Subcutaneous abdominal adipose tissue (tissue), 5 donors: ENCODE data around the gene FETUB.
"Not testable (repeated sequence)": the region's sequence is repeated elsewhere in the genome, so short reads cannot be mapped to it uniquely, and the experiment has no call there.

Experiments used
- H3K27ac ChIP-seq: one replicate; pipeline ENCODE4 v1.7.0; 2013; ENCODE audit warnings: low read depth, mild to moderate bottlenecking, inconsistent platforms, low read length, moderate library complexity
- H3K27me3 ChIP-seq, 5 donors: one replicate each; pipeline ENCODE4 v1.7.0; 2013; ENCODE audit warnings: low read length in 5 of 5, inconsistent platforms in 1 of 5; ENCODE audit not compliant: control insufficient read depth in 5 of 5, insufficient read depth in 4 of 5
- H3K36me3 ChIP-seq, 5 donors: one replicate each; pipeline ENCODE4 v1.7.0; 2013; ENCODE audit warnings: low read length in 5 of 5; ENCODE audit not compliant: control insufficient read depth in 5 of 5, insufficient read depth in 5 of 5
- H3K4me1 ChIP-seq, 5 donors: one replicate each; pipeline ENCODE4 v1.7.0; 2013; ENCODE audit warnings: low read length in 5 of 5, mild to moderate bottlenecking in 3 of 5, moderate library complexity in 1 of 5; ENCODE audit not compliant: control insufficient read depth in 5 of 5, insufficient read depth in 5 of 5
- H3K4me3 ChIP-seq, 5 donors: one replicate each; pipeline ENCODE4 v1.7.0; 2013; ENCODE audit warnings: low read length in 5 of 5, low read depth in 1 of 5
- H3K9ac ChIP-seq, 5 donors: one replicate each; pipeline ENCODE4 v1.7.0; 2013; ENCODE audit warnings: low read length in 5 of 5, mild to moderate bottlenecking in 4 of 5, moderate library complexity in 3 of 5
- H3K9me3 ChIP-seq, 5 donors: one replicate each; pipeline ENCODE4 v1.7.0; 2013; ENCODE audit warnings: low read length in 5 of 5; ENCODE audit not compliant: control insufficient read depth in 5 of 5
- donor health status: healthy.
- donor health status: healthy.
- donor health status: healthy.
- donor health status: healthy.
- donor health status: healthy.

FETUB gene

DNA sequence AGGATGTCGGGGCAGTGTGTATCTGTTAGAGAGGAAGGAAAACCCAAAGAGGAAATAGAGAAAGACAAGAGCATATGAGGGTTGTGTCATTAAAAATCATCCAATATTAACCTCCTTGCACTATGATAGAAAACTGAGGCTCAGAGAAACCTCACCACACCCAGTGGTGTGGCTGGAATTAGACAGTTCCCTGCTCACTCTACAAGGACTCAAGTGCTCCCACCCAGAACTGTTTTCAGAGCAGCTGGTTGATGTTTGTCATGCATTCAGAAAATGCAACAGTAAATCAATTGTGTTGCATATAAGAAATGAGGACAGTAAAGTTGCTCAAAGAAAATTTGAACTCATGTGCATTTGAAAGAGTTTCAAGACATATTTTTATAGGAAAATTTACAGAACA is 50.1 kb downstream of the FETUB start:
- not testable (repeated sequence) for H3K36me3 ChIP-seq, H3K27me3 ChIP-seq, H3K27ac ChIP-seq, H3K4me3 ChIP-seq, H3K9ac ChIP-seq, H3K4me1 ChIP-seq, H3K9me3 ChIP-seq

GRCh38 chr3:186691676-186692075 is 51.5 kb downstream of the FETUB start:
- Histone ChIP-seq H3K9me3 (no peaks in the 10 kb centered on the region), H3K9ac (no peak overlapping the region), H3K27me3 (peaks cover 0 to 5% (median 4%) of the 10 kb centered on the region in 5 donors), H3K4me1 (no peaks in the 10 kb centered on the region), H3K36me3 (no peaks in the 10 kb centered on the region), H3K27ac (no peak overlapping the region), H3K4me3 (no peak overlapping the region)

GRCh38 chr3:186693843-186694242 is 53.6 kb downstream of the FETUB start:
- Histone ChIP-seq H3K4me3 (no peak overlapping the region), H3K27ac (no peak overlapping the region), H3K9ac (no peak overlapping the region), H3K4me1 (no peaks in the 10 kb centered on the region), H3K9me3 (no peaks in the 10 kb centered on the region), H3K36me3 (no peaks in the 10 kb centered on the region), H3K27me3 (peaks cover 0 to 5% (median 4%) of the 10 kb centered on the region in 5 donors)

- H3K4me3 ChIP-seq = no peak overlapping the region
- H3K27ac ChIP-seq = no peak overlapping the region
- no peaks in the 10 kb centered on the region for H3K36me3 ChIP-seq
- H3K4me1 ChIP-seq = no peaks in the 10 kb centered on the region
- peaks cover 0 to 5% (median 4%) of the 10 kb centered on the region in 5 donors for H3K27me3 ChIP-seq
- no peak overlapping the region for H3K9ac ChIP-seq
- H3K9me3 ChIP-seq = no peaks in the 10 kb centered on the region
Measured at GRCh38 chr3:186694288-186695032, 54.3 kb downstream of the FETUB start.

GRCh38 chr3:186696522-186696921 is 56.3 kb downstream of the FETUB start:
- no peak overlapping the region for H3K9ac ChIP-seq
- no peaks in the 10 kb centered on the region for H3K36me3 ChIP-seq
- no peaks in the 10 kb centered on the region for H3K9me3 ChIP-seq
- peaks cover 0 to 5% (median 4%) of the 10 kb centered on the region in 5 donors for H3K27me3 ChIP-seq
- H3K4me1 ChIP-seq = no peaks in the 10 kb centered on the region
- no peak overlapping the region for H3K4me3 ChIP-seq
- H3K27ac ChIP-seq = no peak overlapping the region

DNA sequence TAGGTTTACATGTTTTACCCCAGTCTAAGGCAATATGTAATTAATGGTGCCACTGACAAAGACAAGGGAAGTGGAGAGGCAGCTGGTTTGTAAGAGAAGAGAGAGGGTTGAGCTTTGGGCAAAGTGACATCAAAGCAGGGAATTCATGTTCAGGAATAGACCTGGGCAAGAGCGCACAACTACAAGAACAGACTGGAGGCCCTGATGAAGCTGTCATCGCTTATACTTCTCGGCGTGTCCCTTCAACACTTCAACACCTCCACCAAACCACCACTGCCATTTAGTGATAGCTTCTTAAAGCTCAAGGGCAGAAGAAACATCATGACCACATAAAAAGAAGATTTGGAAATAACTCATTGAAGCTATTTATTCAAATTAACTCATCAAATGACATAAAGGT is 57.3 kb downstream of the FETUB start:
- Histone ChIP-seq H3K4me3 (no peak overlapping the region), H3K9me3 (no peaks in the 10 kb centered on the region), H3K9ac (no peak overlapping the region), H3K4me1 (no peaks in the 10 kb centered on the region), H3K36me3 (no peaks in the 10 kb centered on the region), H3K27ac (no peak overlapping the region), H3K27me3 (peaks cover 0 to 3% (median 0%) of the 10 kb centered on the region in 5 donors)

GRCh38 chr3:186700267-186700666 is 60.1 kb downstream of the FETUB start:
- Histone ChIP-seq H3K27ac (no peak overlapping the region), H3K4me1 (no peaks in the 10 kb centered on the region), H3K4me3 (no peak overlapping the region), H3K9ac (no peak overlapping the region), H3K36me3 (no peaks in the 10 kb centered on the region), H3K27me3 (no peaks in the 10 kb centered on the region), H3K9me3 (no peaks in the 10 kb centered on the region)

- not testable (repeated sequence) for H3K27me3 ChIP-seq, H3K4me1 ChIP-seq
Measured at GRCh38 chr3:186702451-186702850, 62.3 kb downstream of the FETUB start.

More at GRCh38 chr3:186702451-186702850, 62.3 kb downstream of the FETUB start:
- H3K27ac ChIP-seq, H3K36me3 ChIP-seq, H3K9me3 ChIP-seq, H3K4me3 ChIP-seq, H3K9ac ChIP-seq: not testable (repeated sequence)
